Keratinocyte (primary cell): Measurements from ENCODE around the gene PIEZO1. TPM values are rescaled to one million over a fixed set of nuclear protein-coding genes. Genes with fewer than 3 reads are reported as not detected.

ENCODE experiments used
- DNase-seq: peaks from one replicate; pipeline ENCODE4 v3.0.0-alpha.2; 2011; ENCODE audit warnings: low read depth, missing footprints, low spot score
- FAIRE-seq: peaks from 2 replicates; lab custom pipeline; 2011; peaks lifted over from hg19 to GRCh38; lab: Jason Lieb, UNC
- H2AFZ ChIP-seq: 2 replicates; pipeline ENCODE4 v1.6.0; 2012; ENCODE audit warnings: low read length, control low read depth, inconsistent platforms; ENCODE audit not compliant: control insufficient read depth
- H3K27ac ChIP-seq: 2 replicates; pipeline ENCODE4 v1.5.1; 2011; ENCODE audit warnings: low read length; ENCODE audit not compliant: control insufficient read depth, insufficient read depth
- H3K27me3 ChIP-seq: 3 replicates; pipeline ENCODE4 v1.6.0; 2011; ENCODE audit warnings: low read length; ENCODE audit not compliant: control insufficient read depth, insufficient read depth; ENCODE audit errors: extremely low read depth
- H3K36me3 ChIP-seq, 2 experiments: 2 replicates in 1 of 2; 3 replicates in 1 of 2; pipeline ENCODE4 v1.5.1; 2011; ENCODE audit warnings: low read length in 2 of 2, mild to moderate bottlenecking in 1 of 2; ENCODE audit not compliant: control insufficient read depth in 2 of 2, insufficient read depth in 2 of 2; ENCODE audit errors: extremely low read depth in 1 of 2
- H3K4me1 ChIP-seq: 3 replicates; pipeline ENCODE4 v1.5.1; 2011; ENCODE audit warnings: low read length; ENCODE audit not compliant: control insufficient read depth, insufficient read depth; ENCODE audit errors: extremely low read depth
- H3K4me2 ChIP-seq: 3 replicates; pipeline ENCODE4 v1.6.0; 2011; ENCODE audit warnings: low read depth, low read length; ENCODE audit not compliant: control insufficient read depth, insufficient read depth; ENCODE audit errors: extremely low read depth
- H3K4me3 ChIP-seq, 3 experiments: fragments of 200-600 bp in 1 of 3; sonication (generic) in 1 of 3; 2 replicates in 2 of 3; 3 replicates in 1 of 3; pipeline ENCODE4 v1.5.1; 2011 to 2016; ENCODE audit warnings: low read length in 3 of 3, mild to moderate bottlenecking in 3 of 3, control low read depth in 2 of 3, inconsistent platforms in 1 of 3, low read depth in 1 of 3, mixed read lengths in 1 of 3, mixed run types in 1 of 3, moderate library complexity in 1 of 3; ENCODE audit not compliant: control insufficient read depth in 2 of 3, insufficient read depth in 2 of 3; ENCODE audit errors: extremely low read depth in 1 of 3
- H3K79me2 ChIP-seq: 2 replicates; pipeline ENCODE4 v1.6.0; 2012; ENCODE audit warnings: low read length; ENCODE audit not compliant: control insufficient read depth, insufficient read depth
- H3K9ac ChIP-seq: 3 replicates; pipeline ENCODE4 v1.6.0; 2011; ENCODE audit warnings: low read length; ENCODE audit not compliant: control insufficient read depth, insufficient read depth; ENCODE audit errors: extremely low read depth
- H3K9me1 ChIP-seq: 3 replicates; pipeline ENCODE4 v1.6.0; 2011; ENCODE audit warnings: low read length; ENCODE audit not compliant: control insufficient read depth, insufficient read depth; ENCODE audit errors: extremely low read depth
- H3K9me3 ChIP-seq: 2 replicates; pipeline ENCODE4 v1.5.1; 2012; ENCODE audit warnings: low read depth, low read length; ENCODE audit not compliant: control insufficient read depth
- H4K20me1 ChIP-seq: 3 replicates; pipeline ENCODE4 v1.6.0; 2011; ENCODE audit warnings: low read length; ENCODE audit not compliant: control insufficient read depth, insufficient read depth; ENCODE audit errors: extremely low read depth
- CTCF ChIP-seq, 3 experiments: IDR thresholded peaks in 1 of 3; conservative IDR thresholded peaks in 1 of 3; optimal IDR thresholded peaks in 1 of 3; 2 replicates in 2 of 3; 3 replicates in 1 of 3; pipeline versions ENCODE3 to v1.5.1; 2011; ENCODE audit warnings: low read length in 3 of 3, mild to moderate bottlenecking in 3 of 3, moderate library complexity in 2 of 3, control low read depth in 1 of 3, inconsistent platforms in 1 of 3; ENCODE audit not compliant: insufficient read depth in 2 of 3; ENCODE audit errors: extremely low read depth in 1 of 3
- EZH2 ChIP-seq: IDR thresholded peaks from one replicate; pipeline ENCODE4 v1.6.1; 2012; ENCODE audit warnings: inconsistent platforms, mild to moderate bottlenecking, low read length, moderate library complexity
- dilution Hi-C: fragments of 300-500 bp; cut with MboI; formaldehyde crosslinking; loops from one replicate; pipeline ENCODE4 v1.7.0; 2020; ENCODE audit warnings: low sequenced_read_pairs; ENCODE audit not compliant: extremely low pct_ligation_motif_present
- polyA plus RNA-seq, 5 experiments: library from polyadenylated mRNA; depleted of rRNA in 3 of 5; stranded (reverse) in 3 of 5; stranded (forward) in 1 of 5; unstranded in 1 of 5; fragments of >200 nt; gene quantifications; 1 replicate in 1 of 5; 2 replicates in 3 of 5; 3 replicates in 1 of 5; pipeline versions ENCODE4 v1.2.1 to v1.2.3, GENCODE V29; 2011 to 2012; ENCODE audit warnings: missing spikeins in 2 of 5, low read depth in 1 of 5, low replicate concordance in 1 of 5

Gene PIEZO1
- polyA plus RNA-seq, 1 donor (not counting 4 experiments of a cell fraction or from before 2014, with no cell fraction given) = 62.8 TPM

- no peak for TF ChIP-seq EZH2
- no peak for TF ChIP-seq CTCF (optimal IDR thresholded peaks at IDR 0.05 in 1 of 3, IDR thresholded peaks at IDR 0.05 in 1 of 3, conservative IDR thresholded peaks at IDR 0.05 in 1 of 3; ENCODE audit: extremely low read depth in 1 of 3, insufficient read depth in 2 of 3, low read length in 3 of 3)
- peaks cover under 1 to 4% of the 10 kb centered on the region in 2 experiments for H3K36me3 ChIP-seq
- no peak overlapping the region for H3K4me2 ChIP-seq
- no peaks in the 10 kb centered on the region for H3K9me3 ChIP-seq
- no peak for FAIRE-seq
- no peak overlapping the region for H3K9ac ChIP-seq
- peaks cover 41% of the 10 kb centered on the region for H3K27me3 ChIP-seq
- dilution Hi-C loops = no loop called here
- no peak overlapping the region for H3K4me3 ChIP-seq
- H3K4me1 ChIP-seq = no peaks in the 10 kb centered on the region
- DNase-seq = no peak
- H2AFZ ChIP-seq = no peak overlapping the region
- H3K9me1 ChIP-seq = no peaks in the 10 kb centered on the region
- no peaks in the 10 kb centered on the region for H4K20me1 ChIP-seq
- H3K27ac ChIP-seq = no peak overlapping the region
- H3K79me2 ChIP-seq = no peaks in the 10 kb centered on the region
Measured at GRCh38 chr16:88695218-88695617, 89.8 kb downstream of the PIEZO1 start.

GRCh38 chr16:88694221-88695087 lies 90.6 kb downstream of the PIEZO1 start:
- Histone ChIP-seq H3K9me3 (no peaks in the 10 kb centered on the region), H3K4me1 (no peaks in the 10 kb centered on the region), H2AFZ (no peak overlapping the region), H3K9ac (no peak overlapping the region), H3K4me3 (no peak overlapping the region), H3K27ac (no peak overlapping the region), H3K79me2 (no peaks in the 10 kb centered on the region), H3K27me3 (peaks cover 42% of the 10 kb centered on the region), H3K4me2 (no peak overlapping the region), H3K36me3 (peaks cover 0 to 4% of the 10 kb centered on the region in 2 experiments), H4K20me1 (no peaks in the 10 kb centered on the region), H3K9me1 (no peaks in the 10 kb centered on the region)
- no peak for DNase-seq
- dilution Hi-C loops = no loop called here
- FAIRE-seq = no peak
- TF ChIP-seq EZH2 (no peak), CTCF (optimal IDR thresholded peaks at IDR 0.05 in 1 of 3, IDR thresholded peaks at IDR 0.05 in 1 of 3, conservative IDR thresholded peaks at IDR 0.05 in 1 of 3; ENCODE audit: extremely low read depth in 1 of 3, insufficient read depth in 2 of 3, low read length in 3 of 3) (no peak)
